Activated CD8-positive, alpha-beta memory T cell treated with anti-CD3 and anti-CD28 coated beads, Interleukin-2, amount 50 U/mL, for 24 hours (primary cell): Measurements from ENCODE around the gene COG4.
"Not testable (repeated sequence)": the region's sequence is repeated elsewhere in the genome, so short reads cannot be mapped to it uniquely, and the experiment has no call there.

Experiments used
- DNase-seq: peaks from one replicate; pipeline ENCODE4 v3.0.0-alpha.2; 2020; ENCODE audit errors: extremely low read depth

The COG4 gene

DNA sequence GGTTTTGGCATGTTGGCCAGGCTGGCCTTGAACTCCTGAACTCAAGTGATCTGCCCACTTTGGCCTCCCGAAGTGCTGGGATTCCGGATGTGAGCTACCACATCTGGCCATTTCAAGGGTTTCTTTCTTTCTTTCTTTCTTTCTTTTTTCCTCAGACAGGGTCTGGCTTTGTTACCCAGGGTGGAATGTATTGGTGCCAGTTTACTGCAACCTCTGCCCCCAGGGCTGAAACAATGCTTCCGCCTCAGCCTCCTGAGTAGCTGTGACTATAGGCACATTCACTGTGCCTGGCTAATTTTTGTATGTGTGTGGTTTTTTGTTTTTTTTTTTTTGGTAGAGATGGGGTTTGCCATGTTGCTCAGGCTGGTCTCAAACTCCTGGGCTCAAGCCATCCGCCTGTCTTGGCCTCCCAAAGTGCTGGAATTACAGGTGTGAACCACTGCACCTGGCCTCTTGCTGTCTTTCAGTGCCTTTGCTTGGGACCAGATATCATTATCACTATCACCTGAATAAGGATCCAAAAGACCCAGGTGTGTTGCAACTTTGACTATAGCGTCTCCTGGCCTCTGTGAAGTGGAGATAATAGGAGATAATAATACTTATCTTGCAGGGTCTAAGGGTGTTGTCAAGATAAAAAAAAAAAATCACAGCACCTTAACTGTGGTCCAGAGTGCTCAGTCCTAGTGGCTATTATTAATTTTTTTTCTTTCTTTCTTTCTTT lies 65.7 kb downstream of the COG4 start:
- DNase-seq = no peak

DNA sequence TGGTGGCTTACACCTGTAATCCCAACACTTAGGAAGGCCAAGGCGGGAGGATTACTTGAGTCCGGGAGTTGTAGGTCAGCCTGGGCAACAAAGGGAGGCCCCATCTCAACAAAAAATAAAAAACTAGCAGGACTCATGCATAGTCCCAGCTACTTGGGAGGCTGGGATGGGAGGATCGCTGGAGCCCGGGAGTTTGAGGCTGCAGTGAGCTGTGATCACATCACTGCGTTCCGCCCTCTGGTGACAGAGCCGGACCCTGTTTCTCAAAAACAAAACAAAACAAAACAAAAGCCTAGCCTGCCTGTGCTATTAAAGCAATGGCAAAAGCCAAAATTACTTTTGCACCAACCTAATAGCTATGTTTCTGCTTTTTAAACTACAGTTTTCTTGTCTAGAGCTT lies 67.4 kb downstream of the COG4 start:
- no peak for DNase-seq

DNA sequence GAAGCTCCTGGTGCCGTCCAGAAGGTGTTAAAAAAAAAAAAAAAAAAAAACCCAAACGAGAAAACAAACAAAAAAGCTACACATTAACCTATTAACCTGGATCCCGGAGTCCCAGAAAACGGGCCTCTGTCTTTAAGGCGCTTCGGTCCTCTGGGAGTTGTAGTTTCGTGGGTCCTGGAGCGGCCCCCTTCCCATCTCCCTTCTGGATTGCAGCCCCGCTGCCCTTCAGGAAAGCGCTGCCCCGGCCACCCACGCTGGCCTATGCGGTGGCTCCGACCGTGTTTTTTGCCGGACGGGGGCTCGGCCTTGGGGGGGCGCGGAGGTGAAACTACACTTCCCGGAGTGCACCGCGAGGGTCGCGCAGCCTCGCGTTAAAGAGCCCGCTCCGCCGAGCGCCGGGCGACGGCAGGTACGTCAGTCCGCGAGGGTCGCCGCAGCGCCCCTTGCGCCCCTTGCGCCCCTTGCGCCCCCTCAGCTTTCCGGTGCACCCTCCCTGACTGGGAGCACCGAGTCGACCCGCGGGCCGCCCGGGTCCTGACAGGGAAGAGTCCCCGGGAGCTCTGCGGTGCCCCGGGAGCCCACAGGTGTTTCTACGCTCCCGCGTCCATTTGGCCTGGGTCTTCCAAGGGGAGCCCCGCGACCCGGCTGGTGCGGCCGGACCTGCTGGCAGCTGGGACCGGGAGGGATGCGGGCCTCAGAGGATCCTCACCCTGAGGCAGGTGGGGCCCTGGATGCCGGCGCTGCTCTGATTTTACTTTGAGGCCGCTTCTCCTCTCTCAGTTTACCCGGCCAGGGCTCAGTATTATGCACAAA lies 68.9 kb downstream of the COG4 start, which contains the start of gene FCSK:
Gene FCSK, plus strand, starts transcription at position 374 of the 813 bp plus-strand sequence. CDS start 8,596 bp downstream, outside the sequence.
- DNase-seq = no peak

DNA sequence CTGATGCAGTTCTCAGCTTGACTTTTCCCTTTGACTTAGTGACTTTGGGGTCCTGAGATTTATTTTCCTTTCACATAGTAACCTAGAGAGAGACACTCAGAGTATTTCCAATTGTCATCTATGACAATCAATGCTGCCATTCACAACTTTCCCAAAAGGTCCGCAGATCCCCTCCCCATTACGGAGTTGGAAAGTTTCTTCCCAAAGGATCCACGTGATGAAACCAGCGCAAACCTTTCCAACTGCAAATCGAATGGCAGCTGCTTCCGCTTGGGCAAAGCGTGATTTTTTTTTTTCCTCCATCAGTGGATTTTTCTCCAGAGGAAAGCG lies 69.5 kb downstream of the COG4 start:
- DNase-seq = no peak

DNA sequence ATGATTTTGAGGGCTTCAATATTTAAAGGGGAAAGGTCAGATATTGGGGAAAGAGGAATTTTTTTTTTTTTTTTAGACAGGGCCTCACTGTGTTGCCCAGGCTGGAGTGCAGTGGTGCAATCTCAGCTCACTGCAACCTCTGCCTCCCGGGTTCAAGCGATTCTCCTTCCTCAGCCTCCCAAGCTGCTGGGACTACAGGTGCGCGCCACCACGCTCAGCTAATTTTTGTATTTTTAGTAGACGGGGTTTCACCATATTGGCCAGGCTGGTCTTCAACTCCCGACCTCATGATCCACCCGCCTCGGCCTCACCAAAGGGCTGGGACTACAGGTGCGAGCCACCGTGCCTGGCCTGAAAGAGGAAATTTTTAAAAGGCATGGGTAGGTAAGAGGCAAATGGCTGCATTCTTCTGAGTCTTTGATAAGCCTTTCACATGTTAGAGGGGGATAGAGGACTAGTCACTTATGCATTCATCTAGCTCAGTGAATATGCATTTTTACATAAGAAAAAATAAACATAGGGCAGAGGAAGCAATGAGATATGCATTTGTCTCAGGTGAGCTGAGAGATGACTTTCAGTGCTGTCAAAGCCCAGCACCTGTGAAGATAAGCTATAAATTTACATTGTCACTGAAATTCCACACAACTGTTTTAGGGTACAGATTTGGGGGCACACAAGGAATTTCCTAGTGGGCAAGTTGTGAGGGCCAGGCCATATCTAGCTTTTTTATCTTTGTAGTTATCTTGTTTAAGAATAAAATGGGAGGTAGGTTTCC lies 70.0 kb downstream of the COG4 start:
- DNase-seq = no peak

DNA sequence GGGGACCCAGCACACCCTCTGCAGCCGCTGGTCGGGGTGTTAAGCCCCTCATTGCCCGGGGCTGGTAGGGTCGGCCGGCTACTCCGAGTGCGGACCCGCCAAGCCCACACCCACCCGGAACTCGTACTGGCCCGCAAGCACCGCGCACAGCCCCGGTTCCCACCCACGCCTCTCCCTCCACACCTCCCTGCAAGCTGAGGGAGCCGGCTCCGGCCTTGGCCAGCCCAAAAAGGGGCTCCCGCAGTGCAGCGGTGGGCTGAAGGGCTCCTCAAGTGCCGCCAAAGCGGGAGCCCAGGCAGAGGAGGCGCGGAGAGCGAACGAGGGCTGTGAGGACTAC lies 72.4 kb downstream of the COG4 start:
- DNase-seq = not testable (repeated sequence)

DNA sequence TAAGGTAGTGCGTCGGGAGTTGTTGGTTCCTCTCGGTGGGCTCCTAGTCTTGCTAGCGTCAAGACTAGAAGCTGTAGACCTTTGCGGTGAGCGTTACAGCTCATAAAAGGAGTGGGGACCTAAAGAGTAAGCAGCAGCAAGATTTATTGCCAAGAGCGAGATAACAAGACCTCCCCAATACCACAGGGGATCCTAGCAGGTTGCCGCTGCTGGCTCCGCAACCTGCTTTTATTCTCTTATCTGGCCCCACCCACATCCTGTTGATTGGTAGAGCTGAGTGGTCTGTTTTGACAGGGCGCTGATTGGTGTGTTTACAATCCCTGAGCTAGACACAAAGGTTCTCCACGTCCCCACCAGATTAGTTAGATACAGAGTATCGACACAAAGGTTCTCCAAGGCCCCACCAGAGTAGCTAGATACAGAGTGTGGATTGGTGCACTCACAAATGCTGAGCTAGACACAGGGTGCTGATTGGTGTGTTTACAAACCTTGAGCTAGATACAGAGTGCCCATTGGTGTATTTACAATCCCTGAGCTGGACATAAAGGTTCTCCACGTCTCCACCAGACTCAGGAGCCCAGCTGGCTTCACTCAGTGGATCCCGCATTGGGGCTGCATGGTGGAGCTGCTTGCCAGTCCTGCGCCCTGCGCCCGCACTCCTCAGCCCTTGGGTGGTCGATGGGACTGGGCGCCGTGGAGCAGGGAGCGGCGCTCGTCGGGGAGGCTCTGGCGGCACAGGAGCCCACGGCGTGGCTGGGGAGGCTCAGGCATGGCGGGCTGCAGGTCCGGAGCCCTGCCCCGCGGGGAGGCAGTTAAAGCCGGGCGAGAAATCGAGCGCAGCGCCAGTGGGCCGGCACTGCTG lies 73.0 kb downstream of the COG4 start:
- DNase-seq = not testable (repeated sequence)

DNA sequence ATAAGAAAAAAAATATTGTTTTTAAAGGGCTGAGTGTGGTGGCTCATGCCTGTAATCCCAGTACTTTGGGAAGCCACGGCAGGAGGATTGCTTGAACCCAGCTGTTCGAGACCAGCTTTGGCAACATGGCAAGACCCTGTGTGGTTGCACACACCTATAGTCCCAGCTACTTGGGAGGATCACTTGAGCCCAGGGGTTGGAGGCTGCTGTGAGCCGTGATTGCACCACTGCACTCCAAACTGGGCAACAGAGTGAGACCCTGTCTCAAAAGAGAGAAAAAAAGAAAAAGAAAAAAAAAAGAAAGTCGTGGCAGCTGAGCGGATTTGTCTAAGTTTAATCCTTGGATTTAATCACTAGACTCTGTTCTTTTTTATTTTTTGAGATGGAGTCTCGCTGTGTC lies 75.3 kb downstream of the COG4 start:
- no peak for DNase-seq

DNA sequence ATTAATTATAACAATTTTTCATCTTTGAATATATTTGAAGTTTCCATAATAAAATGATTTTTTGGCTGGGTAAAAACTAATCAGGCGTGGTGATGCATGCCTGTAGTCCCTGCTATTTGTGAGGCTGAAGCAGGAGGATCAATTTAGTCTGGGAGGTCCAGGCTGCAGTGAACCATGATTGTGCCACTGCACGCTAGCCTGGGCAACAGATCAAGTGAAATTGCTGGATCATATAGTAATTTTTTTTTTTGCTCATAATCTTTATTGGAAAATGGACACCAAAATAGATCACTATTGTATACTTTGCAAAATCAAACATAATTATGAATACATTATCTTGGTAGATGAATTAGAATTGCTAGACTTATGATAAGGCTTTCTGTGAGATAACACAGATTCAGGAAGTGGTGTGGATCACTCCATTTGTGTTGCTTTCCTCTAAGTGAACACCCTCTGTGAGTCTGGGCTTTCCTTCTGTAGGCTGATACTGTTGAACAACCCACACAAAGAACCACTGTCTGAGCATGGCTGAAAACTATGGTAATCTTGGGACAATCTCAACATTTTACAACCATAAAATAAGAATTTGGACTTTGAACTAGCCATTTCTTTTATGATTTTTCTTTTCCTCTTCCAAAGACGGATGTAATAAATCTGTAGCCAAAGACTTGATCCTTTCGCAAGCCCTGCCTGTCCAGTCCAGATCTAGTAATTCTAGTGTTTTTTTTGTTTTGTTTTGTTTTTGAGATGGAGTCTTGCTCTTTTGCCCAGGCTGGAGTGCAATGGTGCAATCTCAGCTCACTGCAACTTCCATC lies 78.9 kb downstream of the COG4 start:
- no peak for DNase-seq

DNA sequence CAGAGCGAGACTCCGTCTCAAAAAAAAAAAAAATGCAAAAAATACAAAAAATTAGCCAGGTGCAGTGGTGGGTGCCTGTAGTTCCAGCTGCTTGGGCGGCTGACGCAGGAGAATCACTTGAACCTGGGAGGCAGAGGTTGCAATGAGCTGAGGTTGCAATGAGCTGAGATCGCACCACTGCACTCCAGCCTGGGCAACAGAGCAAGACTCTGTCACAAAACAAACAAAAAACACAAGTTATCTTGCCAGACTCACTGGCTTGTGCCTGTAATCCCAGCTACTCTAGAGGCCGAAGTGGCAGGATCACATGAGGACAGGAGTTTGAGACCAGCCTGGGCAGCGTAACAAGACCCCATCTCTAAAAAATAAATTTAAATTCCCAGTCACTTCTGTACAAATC lies 81.0 kb downstream of the COG4 start:
- no peak for DNase-seq

DNA sequence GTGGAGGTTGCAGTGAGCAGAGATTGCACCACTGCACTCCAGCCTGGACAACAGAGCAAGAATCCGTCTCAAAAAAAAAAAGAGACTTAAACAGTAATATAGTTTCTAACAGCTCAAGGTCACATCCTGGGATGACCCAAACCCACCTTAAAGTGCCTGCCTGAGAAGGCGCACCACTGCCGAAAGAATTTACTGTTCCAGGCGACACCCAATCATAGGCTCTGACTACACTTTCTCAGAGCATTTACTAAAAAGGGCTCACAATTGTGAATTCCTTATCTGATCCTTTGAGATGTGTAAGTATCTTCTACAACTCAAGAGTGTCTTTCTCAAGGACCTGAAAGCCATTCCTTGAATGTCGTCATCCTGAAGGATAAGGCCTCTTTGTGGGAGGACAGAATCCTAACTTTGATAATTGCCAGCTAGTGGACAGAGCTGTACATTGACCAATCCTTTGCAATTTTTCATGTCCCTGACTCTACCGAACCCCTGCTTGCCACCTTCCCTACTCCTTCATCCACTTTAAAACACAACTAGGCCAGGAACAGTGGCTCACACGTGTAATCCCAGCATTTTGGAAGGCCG lies 81.9 kb downstream of the COG4 start:
- DNase-seq = no peak

DNA sequence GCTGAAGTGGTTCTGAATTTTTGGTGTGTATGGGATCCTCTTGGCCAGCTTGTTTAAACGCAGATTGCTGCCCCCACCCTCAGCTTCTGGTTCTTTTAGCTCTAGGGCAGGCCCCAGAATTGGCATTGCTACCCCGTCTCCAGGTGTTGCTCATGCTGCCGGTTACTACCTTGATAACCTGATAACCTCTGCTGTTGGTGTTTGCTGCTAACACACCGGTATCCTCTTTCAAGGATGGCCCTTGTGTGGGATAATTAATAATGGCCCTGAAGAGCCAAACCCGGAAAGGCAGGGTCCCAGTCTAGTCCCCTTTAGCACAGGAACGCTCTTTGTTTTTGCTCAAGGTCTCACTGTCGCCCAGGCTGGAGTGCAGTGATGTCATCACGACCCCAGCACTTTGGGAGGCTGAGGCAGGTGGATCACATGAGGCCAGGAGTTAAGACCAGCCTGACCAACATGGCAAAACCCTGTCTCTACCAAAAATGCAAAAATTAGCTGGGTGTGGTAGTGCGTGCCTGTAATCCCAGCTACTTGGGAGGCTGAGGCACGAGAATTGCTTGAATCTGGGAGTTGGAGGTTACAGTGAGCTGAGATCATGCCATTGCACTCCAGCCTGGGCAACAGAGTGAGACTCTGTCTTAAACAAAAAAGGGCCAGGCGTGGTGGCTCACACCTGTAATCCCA lies 83.2 kb downstream of the COG4 start:
- DNase-seq = no peak

DNA sequence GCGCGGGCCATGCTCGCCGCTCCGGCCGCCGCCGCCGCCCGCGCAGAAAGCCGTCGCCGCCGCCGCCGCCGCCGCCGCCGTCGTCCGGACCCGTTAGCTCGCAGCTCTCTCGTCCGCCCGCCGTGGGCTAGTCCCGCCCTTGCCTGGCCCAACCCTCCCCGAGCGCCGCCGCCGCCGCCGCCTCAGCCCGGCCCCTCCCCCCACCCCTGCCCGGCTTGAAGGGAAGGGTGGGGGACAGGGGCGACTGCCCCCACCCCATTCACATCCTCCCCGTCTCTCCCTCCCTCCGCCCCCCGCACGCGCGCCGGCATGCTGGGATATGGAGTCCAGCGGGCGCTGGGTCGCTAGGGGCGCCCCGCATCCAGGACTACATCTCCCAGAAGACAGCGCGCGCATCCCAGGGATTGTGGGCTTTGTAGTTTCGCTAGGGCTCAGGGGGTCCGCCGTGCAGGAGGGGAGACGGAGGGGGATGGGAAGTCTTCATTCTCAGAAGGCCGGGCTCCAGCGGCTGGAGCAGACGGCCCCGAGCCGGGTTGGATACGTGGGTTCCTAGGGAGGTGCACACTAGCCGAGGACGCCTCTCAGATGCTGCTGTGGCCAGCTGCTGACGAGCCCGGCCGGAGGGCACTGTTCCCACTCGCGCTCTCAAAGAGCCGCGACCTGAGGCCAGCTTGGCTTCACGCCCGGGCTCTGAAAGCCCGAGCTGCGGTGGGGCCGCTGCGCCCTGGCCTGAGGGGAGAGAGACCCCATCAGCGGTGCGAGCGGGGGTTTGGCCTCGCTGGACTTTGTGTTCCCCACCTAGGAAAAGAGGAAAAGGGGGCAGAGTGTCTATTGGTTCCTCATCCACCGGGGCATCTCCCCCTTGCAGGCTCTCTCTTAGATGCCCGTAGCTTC lies 84.1 kb downstream of the COG4 start, which contains the start of gene ST3GAL2:
Gene ST3GAL2, minus strand, starts transcription at position 132 of the 894 bp plus-strand sequence. CDS start 40,570 bp downstream, outside the sequence.
- peak; percentile 82 for DNase-seq

DNA sequence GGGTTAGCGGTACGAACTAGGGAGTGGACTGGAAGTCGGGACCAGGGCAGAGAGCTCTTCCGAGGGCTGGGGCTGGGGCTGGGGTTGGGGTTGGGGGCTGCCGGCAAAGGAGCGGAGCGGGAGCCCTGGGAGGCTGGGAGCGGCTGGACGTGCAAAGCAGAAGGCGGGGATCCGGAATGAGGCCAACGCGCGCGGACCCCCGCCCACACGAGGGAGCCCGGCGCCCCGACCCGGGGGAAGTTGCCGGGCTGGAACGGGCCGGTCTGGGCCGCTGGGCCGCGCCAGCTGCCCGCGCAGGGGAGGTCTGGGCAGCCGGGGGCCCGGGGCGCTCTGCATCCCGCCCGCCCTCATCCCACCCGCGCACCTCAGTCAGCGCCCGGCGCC lies 84.8 kb downstream of the COG4 start:
- DNase-seq = no peak

DNA sequence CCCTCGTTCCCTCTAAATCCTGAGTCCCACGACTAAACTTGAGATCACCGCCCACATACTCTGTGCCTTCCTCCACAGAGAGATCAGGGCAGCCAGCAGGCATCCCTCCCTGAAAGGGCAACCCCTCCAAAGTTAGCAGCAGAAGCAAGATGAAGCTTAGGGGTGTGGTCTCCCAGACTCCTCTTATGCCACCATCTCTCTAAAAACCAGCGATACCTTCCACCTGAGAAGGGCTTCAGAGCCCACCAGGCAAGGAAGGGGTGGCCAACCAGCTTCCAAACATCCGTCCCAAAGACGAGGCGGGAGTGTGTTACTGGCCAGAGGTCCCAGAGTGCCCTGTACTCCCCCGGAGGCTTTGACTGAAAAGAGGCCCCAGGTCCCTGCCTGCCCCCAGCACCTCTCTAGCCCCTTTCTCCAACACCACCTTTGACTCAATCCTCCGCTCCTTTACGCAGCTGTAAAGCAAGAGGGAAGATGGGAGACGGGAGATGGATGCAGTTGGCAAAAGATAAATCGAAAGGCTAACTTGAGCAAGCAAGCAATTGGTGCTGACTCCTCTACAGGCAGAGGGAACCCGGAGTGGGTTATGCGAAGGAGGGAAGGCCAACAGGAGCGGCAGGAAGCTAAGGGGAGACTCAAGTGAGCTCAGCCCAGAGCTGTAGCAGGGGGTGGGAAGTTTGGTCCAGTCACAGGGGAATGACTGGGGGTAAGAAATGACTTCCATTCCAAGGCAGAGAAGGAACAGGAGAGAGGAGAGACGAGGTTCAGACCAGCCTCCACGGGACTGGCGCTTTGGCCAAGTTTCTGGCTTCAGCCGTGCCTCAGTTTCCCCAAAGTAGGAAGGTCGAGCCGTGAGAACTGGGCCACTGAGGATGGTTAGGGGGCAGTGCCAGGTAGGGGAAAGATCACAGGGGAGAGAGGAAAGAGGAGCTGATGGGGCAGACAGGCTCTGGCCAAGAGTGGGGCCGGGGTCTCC lies 85.5 kb downstream of the COG4 start:
- DNase-seq = no peak

DNA sequence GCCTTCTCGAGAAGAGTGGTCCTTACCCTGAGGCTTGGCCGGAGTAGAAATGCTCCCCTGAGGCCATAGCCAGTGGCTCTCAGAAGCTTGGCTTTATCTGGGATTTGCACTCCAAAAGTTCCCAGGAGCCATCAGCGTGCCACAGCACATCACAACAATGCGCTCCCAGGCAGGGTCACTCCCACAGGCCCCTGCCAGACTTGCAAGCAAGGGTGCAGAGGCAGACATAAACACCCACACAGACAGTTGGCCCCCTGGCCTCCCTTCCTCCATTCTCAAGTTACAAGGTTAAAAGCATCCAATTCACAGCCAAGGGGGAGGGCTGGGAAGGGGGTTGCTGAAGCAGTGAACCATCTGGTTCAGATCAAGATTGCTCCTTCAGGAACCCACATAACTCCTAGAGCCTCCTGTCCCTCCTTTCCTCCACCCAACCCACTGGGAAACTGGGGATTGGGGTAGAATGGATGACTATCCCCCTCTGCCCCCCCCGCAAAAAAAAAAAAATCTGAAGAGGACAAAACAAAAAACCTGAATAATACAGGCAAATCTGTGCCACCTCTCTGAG lies 86.3 kb downstream of the COG4 start:
- DNase-seq = no peak
